HG03442 (cell line): Measurements from ENCODE around the gene USP47.

Experiments
- ATAC-seq: cut with Tn5 transposase; IDR thresholded peaks from one replicate; pipeline ENCODE4 v1.9.1; 2021; ENCODE audit warnings: mild to moderate bottlenecking, moderate library complexity; ENCODE audit not compliant: unreplicated experiment

USP47 gene

DNA sequence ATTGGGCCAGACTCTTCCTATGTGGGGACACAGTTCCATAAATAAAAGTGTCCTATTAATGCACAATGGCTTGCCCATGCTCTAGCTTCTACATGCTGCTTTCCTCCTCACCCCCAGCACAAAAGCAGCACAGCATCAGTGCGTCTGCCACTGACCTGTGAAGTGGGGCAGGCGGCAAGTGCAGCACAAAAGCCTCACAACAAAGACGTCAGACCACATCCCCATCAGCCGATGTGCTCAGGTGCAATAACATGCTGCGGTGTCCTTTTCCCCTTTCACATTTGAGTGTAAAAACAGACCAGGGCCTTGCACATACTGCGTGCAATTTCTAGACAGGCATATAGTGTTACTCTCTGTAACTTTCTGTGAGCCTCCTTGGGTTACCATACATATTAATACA is 153.8 kb downstream of the USP47 start:
- ATAC-seq = no peak

DNA sequence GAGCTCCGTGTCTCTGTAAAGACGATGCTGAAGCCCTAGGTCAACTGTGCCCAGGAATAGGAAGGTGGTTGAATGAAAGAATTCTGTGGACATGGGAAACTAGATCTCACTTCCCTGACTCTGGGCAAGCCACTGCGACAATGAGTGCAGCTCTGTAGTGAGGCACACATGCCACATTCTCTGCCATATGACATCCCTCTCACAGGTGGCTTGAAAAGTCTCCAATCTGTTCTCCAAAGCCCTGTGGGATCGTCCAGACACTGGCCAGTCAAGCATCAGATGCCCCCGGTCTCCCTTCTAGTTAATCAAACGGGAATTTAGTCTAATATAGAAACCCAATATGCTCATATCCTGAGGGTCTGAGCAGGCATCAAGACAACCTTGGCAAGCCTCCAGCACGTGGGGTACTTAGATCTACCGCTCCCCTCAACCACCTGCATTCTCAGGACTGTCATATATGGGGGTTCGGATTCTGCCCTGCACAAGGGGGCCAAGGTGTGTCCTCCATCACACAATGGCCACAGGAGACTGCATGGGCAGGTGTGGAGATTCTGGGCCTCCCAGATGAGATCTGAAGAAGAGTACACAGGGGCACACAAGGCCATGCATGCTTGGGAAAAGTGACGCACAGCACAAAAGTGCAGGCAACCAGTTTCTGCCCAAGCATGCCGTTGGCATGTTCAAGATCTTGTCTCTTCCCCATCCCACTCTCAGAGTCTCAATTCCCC is 154.7 kb downstream of the USP47 start:
- no peak for ATAC-seq

DNA sequence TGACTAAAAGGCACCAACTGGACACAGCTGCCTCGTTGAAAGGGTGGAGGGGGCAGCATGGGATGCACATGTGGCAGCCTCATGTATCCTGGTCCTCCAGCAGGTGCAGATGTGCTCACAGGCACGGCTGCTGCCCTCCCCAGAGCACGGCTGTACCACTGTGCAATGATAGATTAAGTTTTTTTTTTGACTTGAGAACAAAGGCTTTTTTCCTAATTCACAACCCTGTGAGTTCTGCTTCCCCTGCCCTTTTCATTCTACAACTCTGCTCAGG is 155.2 kb downstream of the USP47 start:
- ATAC-seq = no peak

DNA sequence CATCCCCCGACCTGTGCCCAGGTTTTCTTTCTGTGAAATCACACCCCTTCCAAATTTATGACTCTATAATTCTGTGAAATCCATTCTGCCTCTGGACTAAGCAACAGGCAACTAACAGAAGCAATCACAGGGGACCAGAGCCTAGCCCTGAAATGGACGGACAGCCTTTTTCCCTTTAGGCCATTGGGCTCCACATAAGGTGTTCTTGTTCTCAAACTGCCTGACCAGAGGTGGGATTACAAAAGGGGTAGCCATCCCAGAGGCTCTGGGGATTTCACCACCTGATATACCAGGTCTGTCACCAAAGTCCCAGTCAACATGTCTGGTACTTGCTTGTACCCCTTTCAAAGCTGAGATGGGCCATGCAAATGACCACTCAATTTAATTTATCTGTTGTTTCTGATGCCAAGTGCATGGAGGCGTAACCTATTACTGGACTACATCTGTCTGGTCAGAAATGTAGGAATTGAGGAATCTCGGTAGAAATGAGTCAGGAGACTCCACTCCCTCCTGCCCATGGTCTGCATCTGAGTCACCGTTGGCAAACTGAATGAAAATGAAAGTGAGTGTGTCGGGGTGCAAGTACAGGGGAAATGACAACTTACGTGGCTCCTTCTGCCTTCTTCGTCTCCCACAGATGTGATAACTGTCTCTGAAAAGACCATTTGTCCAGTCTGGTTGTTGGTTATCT is 156.5 kb downstream of the USP47 start:
- ATAC-seq = no peak

DNA sequence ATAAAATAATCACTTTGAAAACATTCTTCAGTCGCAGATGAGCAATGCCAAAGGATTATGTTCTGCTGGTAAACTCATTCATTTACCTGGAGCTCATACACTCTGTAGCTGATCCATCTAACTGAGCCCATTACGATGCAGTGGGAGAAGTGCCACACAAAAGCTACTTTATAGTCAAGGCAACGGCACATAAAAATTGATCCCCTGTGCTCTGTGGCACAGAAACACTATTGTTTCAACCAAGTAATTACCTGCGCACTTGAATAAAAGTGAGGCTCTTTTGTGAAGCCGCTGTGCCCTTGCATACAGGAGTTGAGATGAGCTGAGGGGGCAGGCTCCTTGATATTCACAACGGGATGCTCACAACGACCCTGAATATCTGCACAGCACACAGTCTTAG is 159.4 kb downstream of the USP47 start:
- no peak for ATAC-seq

DNA sequence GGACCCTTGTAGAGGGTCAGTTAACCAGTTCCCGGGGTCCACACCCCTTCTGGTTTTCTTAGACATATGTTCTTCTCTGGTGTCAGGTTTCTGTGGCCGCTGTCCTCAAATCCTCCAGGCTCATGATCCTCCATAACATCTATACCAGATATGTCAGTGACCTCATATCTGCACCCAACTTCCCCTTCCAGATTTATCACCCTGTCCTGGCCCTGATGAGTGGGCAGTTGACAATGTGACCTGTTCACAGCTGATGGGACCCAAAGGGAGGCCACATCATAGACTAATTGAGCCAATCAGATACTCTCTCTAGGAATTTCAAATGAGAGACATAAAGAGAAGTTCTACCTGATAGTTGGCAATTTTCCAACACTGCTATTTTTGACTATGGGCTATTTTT is 161.6 kb downstream of the USP47 start:
- ATAC-seq = no peak

DNA sequence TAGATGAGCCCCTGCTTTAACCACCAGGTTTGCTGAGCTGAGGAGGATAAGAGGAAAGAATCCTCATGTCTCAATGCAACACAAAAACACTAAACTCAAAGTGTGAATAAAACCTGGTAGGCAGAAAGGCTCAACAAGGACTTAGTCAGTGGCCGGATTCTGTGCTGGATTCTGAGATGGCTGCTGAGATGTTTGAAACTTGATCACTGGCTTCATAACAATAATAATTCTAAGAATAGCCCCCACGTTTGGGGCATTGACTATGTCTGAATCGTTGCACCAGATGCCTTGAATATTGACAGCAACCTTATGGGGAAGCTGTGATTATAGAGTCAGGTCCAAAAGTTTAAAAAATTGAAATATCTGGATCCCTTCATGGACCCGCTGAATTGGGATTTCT is 162.0 kb downstream of the USP47 start:
- no peak for ATAC-seq

DNA sequence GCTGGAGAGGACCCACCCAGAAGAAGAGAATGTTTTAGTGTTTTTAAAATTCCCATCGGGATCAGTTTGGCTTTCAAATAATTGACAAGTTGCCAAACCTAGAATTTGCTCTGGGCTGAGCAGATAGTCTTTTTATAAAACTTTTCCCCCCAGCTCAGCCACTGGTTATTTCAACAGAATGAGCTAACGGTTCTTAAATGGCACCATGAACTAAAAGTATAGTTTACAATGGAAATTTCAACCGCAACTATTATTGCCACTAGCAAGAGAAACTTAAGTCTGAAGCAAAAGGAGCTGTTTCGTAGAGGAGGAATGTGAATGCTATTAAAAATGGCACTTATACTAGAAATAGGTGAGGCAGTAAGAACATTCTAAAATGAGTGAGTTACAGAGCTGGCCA is 163.3 kb downstream of the USP47 start:
- ATAC-seq = no peak

DNA sequence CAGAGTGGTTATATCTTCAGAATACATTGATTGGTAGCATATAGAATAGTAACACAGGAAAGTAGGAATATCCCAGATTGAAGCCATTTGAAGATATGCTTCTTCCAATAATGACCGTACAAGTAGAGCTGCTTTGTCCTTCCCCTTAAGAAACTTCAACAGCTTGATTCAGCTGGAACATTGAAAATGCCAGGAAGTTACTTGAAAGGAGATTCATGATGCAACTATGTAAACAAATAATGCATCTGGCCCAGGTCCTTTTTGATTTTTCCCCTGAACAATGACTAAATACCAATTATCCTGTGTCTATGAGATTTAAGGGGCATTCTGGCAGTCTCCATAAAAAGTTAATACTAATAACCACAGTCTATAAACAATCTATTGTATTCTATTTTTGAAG is 163.7 kb downstream of the USP47 start:
- ATAC-seq = no peak

DNA sequence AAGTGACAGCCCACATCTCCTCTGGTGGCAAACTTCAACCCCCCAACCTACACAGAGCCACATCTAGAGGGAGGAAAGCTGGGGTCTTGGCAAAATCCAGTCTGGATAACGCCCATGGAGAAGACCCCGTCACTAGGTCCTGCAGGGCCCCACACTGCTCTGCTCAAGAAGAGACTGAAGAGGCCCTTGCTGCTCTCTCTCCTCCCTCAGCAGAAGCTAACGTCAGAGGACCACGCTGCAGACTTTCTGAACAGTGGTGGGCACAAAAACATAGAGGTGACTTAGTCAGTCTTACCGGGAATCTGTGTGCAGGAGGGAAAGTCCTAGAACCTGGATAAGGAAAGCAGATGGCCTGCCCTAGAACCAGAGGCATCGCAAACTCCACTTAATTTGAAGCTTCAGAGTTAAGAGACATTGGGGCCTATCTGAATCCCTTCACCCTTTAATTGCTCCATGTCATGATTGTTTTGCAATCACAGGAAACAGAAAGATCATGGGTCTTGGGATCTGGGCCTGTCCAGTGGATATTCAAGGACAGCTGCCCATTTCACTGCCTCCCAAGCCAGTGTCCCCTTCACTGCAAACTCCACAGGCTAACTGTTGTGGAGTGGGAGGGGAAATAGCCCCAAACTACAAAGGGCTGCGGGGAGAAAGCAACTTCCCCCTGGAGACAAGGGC is 164.9 kb downstream of the USP47 start:
- ATAC-seq = no peak

DNA sequence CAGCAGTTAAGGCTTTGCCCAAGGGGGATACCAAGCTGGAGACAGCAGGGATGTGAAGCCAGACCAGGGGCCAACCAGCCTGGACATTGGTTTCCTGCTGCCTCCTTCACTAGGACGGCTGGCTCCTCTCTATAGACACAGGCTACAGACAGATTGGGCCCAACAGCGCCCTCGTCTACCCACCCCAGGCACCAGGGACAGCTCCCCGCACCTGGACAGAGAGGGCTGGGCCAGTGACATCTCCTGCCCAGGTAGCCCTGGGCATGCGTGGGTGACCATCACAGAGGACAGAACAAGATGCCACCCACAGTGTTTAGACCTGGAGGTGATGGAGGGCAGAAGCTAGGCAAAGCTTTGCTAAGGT is 165.4 kb downstream of the USP47 start:
- no peak for ATAC-seq

DNA sequence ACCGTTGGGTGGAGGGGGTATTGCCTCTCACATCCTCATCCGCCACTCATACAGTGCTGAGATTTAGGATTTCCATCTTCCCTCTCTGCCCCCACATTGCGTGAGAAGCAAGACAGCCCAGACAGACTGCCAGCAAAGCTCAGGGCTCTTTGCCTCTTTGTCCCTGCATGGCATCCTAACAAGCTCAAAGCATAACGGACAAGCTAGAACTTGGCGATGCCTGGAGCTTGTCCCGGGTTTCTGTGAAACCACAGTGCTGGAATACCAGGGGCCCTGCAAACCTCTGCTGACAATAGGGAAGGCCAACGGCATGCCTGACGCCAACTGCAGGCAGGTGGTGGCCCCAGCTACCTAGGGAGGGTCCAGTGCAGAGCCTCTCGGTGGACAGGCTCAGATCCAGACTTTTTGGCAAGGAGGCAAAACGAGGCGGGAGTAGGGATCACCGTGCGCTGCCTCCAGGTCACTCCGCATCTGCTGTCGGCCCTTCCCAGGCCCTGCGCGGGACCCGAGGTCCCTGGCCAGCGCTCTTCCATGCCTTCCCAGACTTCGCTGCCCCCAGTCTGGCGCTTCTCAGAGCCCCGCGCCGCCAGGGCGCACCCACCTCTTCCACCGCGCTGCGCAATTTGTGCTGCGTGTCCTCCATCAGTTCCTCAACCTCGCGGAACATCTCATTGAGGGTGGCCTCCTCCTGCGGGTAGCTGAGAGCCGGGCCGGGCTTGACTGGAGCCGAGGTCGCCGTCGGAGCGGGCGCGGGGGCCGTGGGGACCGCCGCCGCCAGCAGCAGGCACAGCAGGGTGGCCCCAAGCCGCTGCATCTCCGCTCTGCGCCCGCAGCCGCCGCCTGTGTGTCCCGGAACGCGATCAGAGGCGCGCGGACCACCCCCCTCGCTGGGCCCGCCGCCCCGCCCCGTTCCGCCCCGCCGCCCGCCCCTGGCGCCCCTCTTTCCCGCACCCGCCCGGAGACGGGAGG is 166.3 kb downstream of the USP47 start, which contains the start of gene DKK3:
Gene DKK3 (minus strand): TSS at position 858 of the 969 bp plus-strand sequence. CDS start 44 bp downstream, at position 814.
- no peak for ATAC-seq
